ENCODE results near the gene KCNMB1. TPM values are rescaled to one million over a fixed set of nuclear protein-coding genes. Genes with fewer than 3 reads are reported as not detected.
A peak's percentile ranks its signal among the peaks of the same experiment; 100 is the strongest.

KCNMB1 gene
- total RNA-seq, 4 donors from 2014 or later: 0.07 to 0.09 TPM; not detected in 2

DNA sequence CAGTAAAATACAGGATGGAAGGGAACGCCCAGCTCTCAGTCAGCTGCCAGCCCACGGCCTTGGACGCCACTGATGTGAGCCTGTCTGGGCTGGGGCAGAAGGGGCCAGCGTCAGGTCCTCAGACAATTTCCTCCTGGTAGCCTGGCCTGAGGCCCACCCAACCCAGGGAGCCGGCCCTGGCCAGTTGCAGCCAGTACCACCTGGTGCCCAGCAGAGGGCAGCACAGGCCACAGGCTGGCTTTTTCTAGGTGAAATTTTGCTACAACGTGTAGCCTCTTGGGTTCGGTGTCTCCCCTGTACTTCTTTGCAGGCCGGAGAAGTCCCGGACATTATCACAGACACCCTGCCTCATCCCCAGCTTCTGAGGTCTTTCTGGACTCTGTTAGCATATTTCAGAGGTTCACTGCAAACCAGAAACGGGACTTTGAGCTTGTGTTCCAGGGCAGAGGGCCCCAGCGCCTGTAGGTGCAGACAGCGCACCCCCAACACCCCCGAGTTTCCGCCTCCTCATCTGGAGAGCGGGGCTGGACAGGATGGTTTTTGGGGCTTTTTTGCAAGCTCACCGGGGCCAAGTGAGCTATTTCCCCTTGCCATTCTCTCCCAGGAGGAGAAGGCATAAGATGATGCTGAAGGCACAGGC lies 45.9 kb upstream of the KCNMB1 start:
- in situ Hi-C loops (cut with MboI; ENCODE audit: low sequenced_read_pairs in 4 of 4): loop anchor here (10.0 to 25.0 kb wide), 2 partner anchors 190 to 902 kb away; no protein-coding TSS in a partner anchor

DNA sequence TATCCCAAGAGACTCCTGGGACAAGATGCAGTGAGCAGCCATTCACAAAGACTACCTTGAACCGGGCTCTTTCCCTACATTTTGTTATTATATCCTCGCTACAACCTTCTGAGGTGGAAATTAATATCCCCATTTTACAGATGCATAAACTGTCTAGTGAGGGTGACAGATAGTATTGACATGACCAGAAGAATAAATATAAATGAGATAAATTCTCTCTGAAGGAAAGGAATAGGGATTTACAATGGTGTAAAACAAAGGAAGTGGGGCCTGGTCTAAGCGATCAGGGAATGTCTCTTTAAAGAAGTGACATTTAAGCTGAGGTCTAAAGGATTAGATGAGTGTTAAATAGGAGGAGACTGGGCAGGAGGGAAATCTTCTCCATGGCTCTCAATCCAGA lies 43.5 kb upstream of the KCNMB1 start:
- intact Hi-C loops (cut with DNase I; ENCODE audit: low total_unique reads) (no loop called here), in situ Hi-C loops (cut with MboI; ENCODE audit: low sequenced_read_pairs in 4 of 4) (loop anchor here (10.0 to 25.0 kb wide), 2 partner anchors 192 to 905 kb away; no protein-coding TSS in a partner anchor)
- ATAC-seq: no peak
- no peak for DNase-seq
- H3K36me3 ChIP-seq: no peaks in the 10 kb centered on the region
- TF ChIP-seq, protein P1, sequence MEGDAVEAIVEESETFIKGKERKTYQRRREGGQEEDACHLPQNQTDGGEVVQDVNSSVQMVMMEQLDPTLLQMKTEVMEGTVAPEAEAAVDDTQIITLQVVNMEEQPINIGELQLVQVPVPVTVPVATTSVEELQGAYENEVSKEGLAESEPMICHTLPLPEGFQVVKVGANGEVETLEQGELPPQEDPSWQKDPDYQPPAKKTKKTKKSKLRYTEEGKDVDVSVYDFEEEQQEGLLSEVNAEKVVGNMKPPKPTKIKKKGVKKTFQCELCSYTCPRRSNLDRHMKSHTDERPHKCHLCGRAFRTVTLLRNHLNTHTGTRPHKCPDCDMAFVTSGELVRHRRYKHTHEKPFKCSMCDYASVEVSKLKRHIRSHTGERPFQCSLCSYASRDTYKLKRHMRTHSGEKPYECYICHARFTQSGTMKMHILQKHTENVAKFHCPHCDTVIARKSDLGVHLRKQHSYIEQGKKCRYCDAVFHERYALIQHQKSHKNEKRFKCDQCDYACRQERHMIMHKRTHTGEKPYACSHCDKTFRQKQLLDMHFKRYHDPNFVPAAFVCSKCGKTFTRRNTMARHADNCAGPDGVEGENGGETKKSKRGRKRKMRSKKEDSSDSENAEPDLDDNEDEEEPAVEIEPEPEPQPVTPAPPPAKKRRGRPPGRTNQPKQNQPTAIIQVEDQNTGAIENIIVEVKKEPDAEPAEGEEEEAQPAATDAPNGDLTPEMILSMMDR (IDR thresholded peaks at IDR 0.05 in 4 of 5, conservative IDR thresholded peaks at IDR 0.05 in 1 of 5): no peak
- TF ChIP-seq POLR2A (IDR thresholded peaks at IDR 0.05): no peak
- no peaks in the 10 kb centered on the region for H3K9me3 ChIP-seq
- H3K4me1 ChIP-seq: no peaks in the 10 kb centered on the region
- no peak overlapping the region for H3K4me3 ChIP-seq
- H3K27me3 ChIP-seq: peaks cover 0 to 2% (median 0%) of the 10 kb centered on the region in 3 donors
- no peak overlapping the region for H3K27ac ChIP-seq

More for the DNA sequence above, 45.9 kb upstream of the KCNMB1 start:
- no peak overlapping the region for H3K4me3 ChIP-seq
- no peaks in the 10 kb centered on the region for H3K9me3 ChIP-seq
- H3K4me1 ChIP-seq: no peaks in the 10 kb centered on the region
- ATAC-seq (peak; percentile 27 to 47), DNase-seq (peak; percentile 8 to 23)
- TF ChIP-seq, protein P1 (IDR thresholded peaks at IDR 0.05 in 4 of 5, conservative IDR thresholded peaks at IDR 0.05 in 1 of 5): peak; percentile 56 to 88 (median 79)
- TF ChIP-seq POLR2A (IDR thresholded peaks at IDR 0.05): no peak
- intact Hi-C loops (cut with DNase I; ENCODE audit: low total_unique reads): loop anchor here (2.0 kb wide), 1 partner anchor 198 kb away; no protein-coding TSS in a partner anchor
- H3K27me3 ChIP-seq: peaks cover 0 to under 1% (median 0%) of the 10 kb centered on the region in 3 donors
- no peaks in the 10 kb centered on the region for H3K36me3 ChIP-seq
- no peak overlapping the region for H3K27ac ChIP-seq

DNA sequence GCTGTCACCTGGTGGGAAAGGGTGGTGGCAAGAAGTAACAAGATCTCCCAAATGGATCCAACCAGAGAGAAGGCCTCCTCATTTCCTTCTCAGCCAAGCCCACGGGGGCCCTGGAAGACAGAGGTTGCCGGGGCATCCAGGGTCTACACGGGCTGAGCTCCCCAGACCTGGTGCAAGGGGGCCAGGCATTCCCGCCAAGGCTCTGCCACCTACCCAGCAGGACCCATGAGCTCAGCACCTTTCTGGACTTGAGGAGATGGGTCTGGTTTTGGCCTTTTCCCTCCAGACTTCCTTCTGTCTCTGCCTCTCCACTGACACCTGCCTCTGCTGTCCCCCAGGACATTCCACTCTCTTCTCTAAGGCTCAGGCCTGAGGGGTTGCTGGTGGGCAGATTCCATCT lies 42.4 kb upstream of the KCNMB1 start:
- H3K36me3 ChIP-seq: no peaks in the 10 kb centered on the region
- no peak overlapping the region for H3K4me3 ChIP-seq
- H3K9me3 ChIP-seq: no peaks in the 10 kb centered on the region
- ATAC-seq (no peak), DNase-seq (no peak)
- intact Hi-C loops (cut with DNase I; ENCODE audit: low total_unique reads): no loop called here
- peaks cover 0 to 2% (median 0%) of the 10 kb centered on the region in 3 donors for H3K27me3 ChIP-seq
- H3K4me1 ChIP-seq: no peaks in the 10 kb centered on the region
- in situ Hi-C loops (cut with MboI; ENCODE audit: low sequenced_read_pairs in 4 of 4): loop anchor here (10.0 to 25.0 kb wide), 2 partner anchors 193 to 906 kb away; no protein-coding TSS in a partner anchor
- H3K27ac ChIP-seq: no peak overlapping the region
- no peak for TF ChIP-seq POLR2A (IDR thresholded peaks at IDR 0.05)
- TF ChIP-seq, protein P1 (IDR thresholded peaks at IDR 0.05 in 4 of 5, conservative IDR thresholded peaks at IDR 0.05 in 1 of 5): no peak

DNA sequence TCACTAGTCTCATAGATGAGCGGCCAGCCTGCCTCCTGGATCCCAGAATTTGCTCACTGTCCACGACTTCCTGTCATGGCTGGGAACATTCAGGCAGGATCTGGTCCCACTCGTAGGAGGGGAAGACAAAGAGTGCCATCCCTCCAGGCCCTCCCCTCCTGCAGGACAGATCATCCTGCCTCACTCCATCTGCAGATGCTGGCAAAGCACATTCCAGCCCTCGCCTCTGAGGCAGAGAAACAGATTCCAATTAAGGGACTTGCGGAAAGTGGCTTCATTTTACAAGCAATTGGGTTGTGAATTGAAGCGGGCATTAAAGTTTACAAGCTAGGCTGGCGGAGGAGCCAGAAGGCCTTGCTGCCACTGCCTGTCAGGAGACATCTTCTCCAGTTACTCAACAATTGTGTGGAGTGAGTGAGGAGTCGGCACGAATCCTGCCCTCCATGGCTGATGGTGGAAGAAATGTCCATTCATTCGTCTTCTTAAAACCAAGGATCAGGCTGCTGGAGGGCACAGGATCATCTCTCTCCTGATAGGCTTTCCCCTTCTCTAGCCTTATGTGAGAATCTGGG lies 41.8 kb upstream of the KCNMB1 start:
- DNase-seq: no peak
- Histone ChIP-seq H3K4me1 (no peaks in the 10 kb centered on the region), H3K36me3 (no peaks in the 10 kb centered on the region), H3K4me3 (no peak overlapping the region), H3K9me3 (no peaks in the 10 kb centered on the region), H3K27ac (no peak overlapping the region), H3K27me3 (peaks cover 0 to 2% (median 0%) of the 10 kb centered on the region in 3 donors)
- no peak for ATAC-seq
- in situ Hi-C loops (cut with MboI; ENCODE audit: low sequenced_read_pairs in 4 of 4): loop anchor here (10.0 to 25.0 kb wide), 2 partner anchors 194 to 906 kb away; no protein-coding TSS in a partner anchor
- TF ChIP-seq, protein P1 (IDR thresholded peaks at IDR 0.05 in 4 of 5, conservative IDR thresholded peaks at IDR 0.05 in 1 of 5): no peak
- no peak for TF ChIP-seq POLR2A (IDR thresholded peaks at IDR 0.05)
- intact Hi-C loops (cut with DNase I; ENCODE audit: low total_unique reads): no loop called here
